Activated naive CD4-positive, alpha-beta T cell treated with anti-CD3 and anti-CD28 coated beads for 36 hours (primary cell): ENCODE results near the gene LIMA1. TPM values are rescaled to one million over a fixed set of nuclear protein-coding genes. Genes with fewer than 3 reads are reported as not detected.
"Not testable (repeated sequence)": the region's sequence is repeated elsewhere in the genome, so short reads cannot be mapped to it uniquely, and the experiment has no call there.

ENCODE experiments used
- CTCF ChIA-PET: fragments of 350-600 bp; sonication (Branson Sonifier 250); formaldehyde crosslinking; loops from one replicate; lab custom pipeline; 2021; ENCODE audit warnings: antibody characterized with exemption; lab: Charles Lee
- DNase-seq: peaks from one replicate; pipeline ENCODE4 v3.0.0-alpha.2; 2020
- H3K27ac Mint-ChIP-seq: one replicate; pipeline ENCODE4 v1.8.0; 2021; ENCODE audit warnings: mild to moderate bottlenecking, mixed read lengths
- H3K27me3 Mint-ChIP-seq: one replicate; pipeline ENCODE4 v1.8.0; 2021; ENCODE audit warnings: low read depth, mixed read lengths
- H3K36me3 Mint-ChIP-seq: one replicate; pipeline ENCODE4 v1.8.0; 2021; ENCODE audit warnings: low read depth, mixed read lengths
- H3K4me1 Mint-ChIP-seq: one replicate; pipeline ENCODE4 v1.8.0; 2021; ENCODE audit warnings: low read depth, mixed read lengths
- H3K4me3 Mint-ChIP-seq: one replicate; pipeline ENCODE4 v1.8.0; 2021; ENCODE audit warnings: mild to moderate bottlenecking, moderate library complexity, mixed read lengths
- H3K9me3 Mint-ChIP-seq: one replicate; pipeline ENCODE4 v1.8.0; 2021; ENCODE audit warnings: mixed read lengths
- intact Hi-C: fragments of 100-400 bp; cut with micrococcal nuclease; formaldehyde crosslinking; loops from one replicate; pipeline ENCODE4 v1.15.1; 2023
- total RNA-seq, 2 experiments: library from RNA; stranded (reverse); gene quantifications; one replicate each; pipeline ENCODE4 v1.2.3, GENCODE V29; 2021

The LIMA1 gene
- total RNA-seq, 2 experiments from 2014 or later: 15.9 to 16.5 TPM

GRCh38 chr12:50174971-50175715, 108.2 kb downstream of the LIMA1 start:
- H3K4me1 Mint-ChIP-seq: no peaks in the 10 kb centered on the region
- no peaks in the 10 kb centered on the region for H3K27me3 Mint-ChIP-seq
- no peaks in the 10 kb centered on the region for H3K36me3 Mint-ChIP-seq
- CTCF ChIA-PET: interaction anchor here (0.6 to 4.4 kb wide), 34 partner anchors 11 to 550 kb away, joined by 3 to 47 read pairs (median 4); partner anchors contain the start of genes COX14 and SMARCD1
- DNase-seq: no peak
- no peak overlapping the region for H3K4me3 Mint-ChIP-seq
- intact Hi-C loops: loop anchor here (1.0 to 2.0 kb wide), 5 partner anchors 43 to 140 kb away; no protein-coding TSS in a partner anchor
- no peaks in the 10 kb centered on the region for H3K9me3 Mint-ChIP-seq
- H3K27ac Mint-ChIP-seq: no peak overlapping the region

DNA sequence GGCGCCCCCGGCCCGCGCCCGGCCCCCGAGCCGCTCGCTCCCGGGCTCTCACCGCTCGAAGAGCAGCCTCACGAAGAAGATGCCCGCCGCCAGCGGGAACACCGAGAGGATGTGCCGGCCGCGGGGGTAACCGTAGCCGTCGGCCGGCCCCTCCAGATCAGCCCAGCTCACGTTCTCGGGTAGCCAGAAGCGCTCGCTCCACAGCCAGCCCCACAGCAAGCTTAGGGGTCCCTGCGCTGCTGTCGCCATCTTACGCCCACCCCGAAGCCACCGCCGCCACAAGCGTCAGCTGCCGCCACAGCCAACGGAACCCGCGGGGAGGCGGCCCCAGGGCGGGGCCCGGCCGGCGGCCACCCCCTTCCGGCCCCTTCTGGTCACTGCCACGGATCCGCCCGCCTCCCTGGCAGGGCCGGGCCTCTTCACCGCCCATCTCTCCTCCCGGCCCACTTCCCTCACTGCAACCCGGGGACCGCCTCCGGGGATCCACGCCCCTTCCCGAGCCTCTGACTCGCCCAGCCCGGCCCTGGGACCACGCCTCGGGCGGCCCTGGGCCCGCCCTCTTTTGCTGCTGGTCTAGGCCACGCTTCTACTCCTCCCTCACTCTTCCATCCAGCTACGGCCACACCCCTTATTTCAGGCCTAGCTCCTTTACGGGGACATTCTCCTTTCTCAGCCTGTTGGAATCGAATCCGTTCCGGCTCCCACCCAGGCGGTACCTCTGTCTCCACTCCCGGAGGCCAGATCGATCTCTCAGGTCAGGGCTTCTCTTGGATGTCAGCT, 116.1 kb downstream of the LIMA1 start, which contains the start of gene CERS5:
TSS of gene CERS5 (minus strand) at position 321 of the 780 bp plus-strand sequence. CDS start at position 249, 72 bp downstream.
- Mint-ChIP-seq H3K27ac (peak within 1 kb of the TSS; percentile 91), H3K4me3 (peak within 1 kb of the TSS; percentile 92), H3K4me1 (peaks cover 33% of the 10 kb centered on the region), H3K27me3 (no peaks in the 10 kb centered on the region), H3K9me3 (no peaks in the 10 kb centered on the region), H3K36me3 (peaks cover 2% of the 10 kb centered on the region)
- CTCF ChIA-PET: interaction anchor here (0.6 to 2.8 kb wide), 14 partner anchors 10 to 200 kb away, joined by 3 to 21 read pairs (median 4); partner anchors contain the start of genes COX14 and SMARCD1
- DNase-seq: peak; percentile 98
- intact Hi-C loops: loop anchor here (1.0 to 2.0 kb wide), 7 partner anchors 53 to 339 kb away; partner anchors contain the start of genes COX14, NCKAP5L, RACGAP1 and SMARCD1

DNA sequence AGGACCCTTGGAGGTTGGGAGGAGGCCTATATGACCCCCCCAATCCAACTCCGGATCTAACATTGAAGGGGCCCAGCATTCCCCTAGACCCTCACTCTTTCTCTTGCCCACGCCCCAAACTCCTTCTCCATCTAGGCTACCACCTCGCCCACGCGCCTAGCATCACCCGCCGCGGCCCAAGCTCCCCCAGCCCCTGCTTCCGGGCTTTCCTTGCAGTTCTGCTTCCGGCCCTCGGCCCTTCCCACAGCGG, 116.6 kb downstream of the LIMA1 start:
- Mint-ChIP-seq H3K9me3 (no peaks in the 10 kb centered on the region), H3K36me3 (peaks cover 2% of the 10 kb centered on the region), H3K27ac (peak overlapping the region; percentile 91), H3K4me1 (peaks cover 35% of the 10 kb centered on the region), H3K27me3 (no peaks in the 10 kb centered on the region), H3K4me3 (peak overlapping the region; percentile 92)
- peak; percentile 79 for DNase-seq
- CTCF ChIA-PET: interaction anchor here (0.8 to 2.8 kb wide), 9 partner anchors 32 to 199 kb away, joined by 3 to 21 read pairs (median 7); partner anchors contain the start of genes COX14 and SMARCD1
- intact Hi-C loops: loop anchor here (1.0 to 2.0 kb wide), 7 partner anchors 54 to 338 kb away; partner anchors contain the start of genes COX14, NCKAP5L, RACGAP1 and SMARCD1

GRCh38 chr12:50164963-50165362, 118.4 kb downstream of the LIMA1 start:
- peaks cover 45% of the 10 kb centered on the region for H3K4me1 Mint-ChIP-seq
- peaks cover 2% of the 10 kb centered on the region for H3K36me3 Mint-ChIP-seq
- no peak overlapping the region for H3K27ac Mint-ChIP-seq
- H3K9me3 Mint-ChIP-seq: no peaks in the 10 kb centered on the region
- no peaks in the 10 kb centered on the region for H3K27me3 Mint-ChIP-seq
- DNase-seq: no peak
- intact Hi-C loops: no loop called here
- CTCF ChIA-PET: no interaction called here
- peak overlapping the region; percentile 17 for H3K4me3 Mint-ChIP-seq

DNA sequence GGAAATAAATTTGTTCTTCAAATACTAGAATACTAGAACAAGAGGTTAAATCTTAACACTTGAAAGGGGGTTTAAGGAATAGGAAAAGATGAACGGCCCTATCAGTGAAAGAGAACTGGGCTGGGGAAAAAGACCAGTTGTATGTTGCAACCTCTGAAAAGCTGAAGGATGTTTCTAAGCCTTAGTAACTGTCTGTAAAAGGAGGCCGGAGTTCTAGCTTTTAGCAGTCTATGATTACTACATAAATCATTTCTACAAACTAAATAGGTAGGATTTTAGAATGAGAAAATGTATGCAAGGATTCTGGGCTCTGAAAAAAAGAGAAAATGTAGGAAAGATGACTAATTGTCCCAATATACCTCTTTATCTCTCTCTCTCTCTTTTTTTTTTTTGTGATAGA, 121.1 kb downstream of the LIMA1 start:
- Mint-ChIP-seq H3K4me3 (no peak overlapping the region), H3K9me3 (no peaks in the 10 kb centered on the region), H3K27me3 (no peaks in the 10 kb centered on the region), H3K27ac (no peak overlapping the region), H3K36me3 (peaks cover 4% of the 10 kb centered on the region), H3K4me1 (peaks cover 51% of the 10 kb centered on the region)
- intact Hi-C loops: no loop called here
- no peak for DNase-seq
- CTCF ChIA-PET: interaction anchor here (0.5 to 2.4 kb wide), 4 partner anchors 13 to 376 kb away, joined by 3 to 9 read pairs (median 3); no protein-coding TSS in a partner anchor

DNA sequence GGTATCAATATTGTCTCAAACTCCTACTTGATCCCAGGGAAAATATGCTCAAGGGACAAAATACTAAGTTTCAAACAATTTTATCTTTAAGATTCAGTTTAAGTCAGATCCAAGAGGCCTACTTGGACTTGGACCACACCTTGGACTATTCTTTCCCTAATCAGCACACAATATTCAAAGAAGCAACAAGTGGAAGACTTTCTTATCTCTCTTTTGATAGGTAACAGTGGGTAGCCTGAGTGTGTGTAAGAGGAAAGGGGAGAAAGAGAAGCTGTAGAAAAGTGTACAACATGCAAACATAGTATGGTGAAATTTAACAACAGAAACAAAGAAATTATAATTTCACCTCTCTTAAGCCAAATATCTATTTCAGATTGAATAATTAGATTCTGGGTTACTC, 122.7 kb downstream of the LIMA1 start:
- no peak for DNase-seq
- Mint-ChIP-seq H3K36me3 (peaks cover 2% of the 10 kb centered on the region), H3K4me3 (no peak overlapping the region), H3K4me1 (peaks cover 44% of the 10 kb centered on the region), H3K27ac (no peak overlapping the region), H3K9me3 (no peaks in the 10 kb centered on the region), H3K27me3 (no peaks in the 10 kb centered on the region)
- intact Hi-C loops: no loop called here
- CTCF ChIA-PET: interaction anchor here (0.6 to 1.4 kb wide), 2 partner anchors 12 to 26 kb away, joined by 3 read pairs; no protein-coding TSS in a partner anchor

DNA sequence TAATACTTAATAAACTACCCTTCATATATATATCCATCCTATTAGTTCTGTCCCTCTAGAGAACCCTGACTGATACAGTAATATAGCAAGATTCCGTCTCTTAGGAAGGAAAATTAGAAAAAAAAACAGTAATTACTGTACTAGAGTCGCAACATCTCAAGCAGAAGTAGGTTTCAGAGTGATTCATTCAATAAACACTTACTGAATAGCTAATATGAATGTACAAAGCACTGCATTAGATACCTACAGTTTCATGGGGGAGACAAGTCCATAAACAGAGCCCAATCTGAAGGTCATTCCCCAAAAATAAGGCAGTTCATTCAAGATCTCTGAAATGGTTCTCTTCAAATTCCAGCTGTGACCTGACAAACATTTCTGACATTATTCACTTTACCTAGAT, 126.1 kb downstream of the LIMA1 start:
- CTCF ChIA-PET: interaction anchor here (1.3 to 1.9 kb wide), 3 partner anchors 19 to 46 kb away, joined by 7 to 13 read pairs (median 7); partner anchors contain the start of gene COX14
- no peak overlapping the region for H3K27ac Mint-ChIP-seq
- H3K4me3 Mint-ChIP-seq: no peak overlapping the region
- intact Hi-C loops: no loop called here
- no peak for DNase-seq
- H3K4me1 Mint-ChIP-seq: peaks cover 26% of the 10 kb centered on the region
- no peaks in the 10 kb centered on the region for H3K27me3 Mint-ChIP-seq
- H3K36me3 Mint-ChIP-seq: peaks cover 2% of the 10 kb centered on the region
- no peaks in the 10 kb centered on the region for H3K9me3 Mint-ChIP-seq

DNA sequence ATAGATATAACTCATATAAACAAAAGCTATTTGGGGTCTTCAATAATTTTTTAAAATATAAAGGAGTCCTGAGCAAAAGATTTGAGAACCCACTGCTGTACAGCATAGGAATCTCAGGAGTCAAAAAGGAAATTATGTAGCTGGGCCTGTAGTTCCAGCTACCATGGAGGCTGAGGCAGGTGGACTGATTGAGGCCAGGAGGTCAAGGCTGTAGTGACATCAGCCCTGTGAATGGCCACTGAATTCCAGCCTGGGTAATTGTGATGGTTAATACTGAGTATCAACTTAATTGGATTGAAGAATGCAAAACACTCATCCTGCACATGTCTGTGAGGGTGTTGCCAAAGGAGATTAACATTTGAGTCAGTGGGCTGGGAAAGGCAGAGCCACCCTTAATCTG, 126.7 kb downstream of the LIMA1 start:
- Mint-ChIP-seq H3K27ac (no peak overlapping the region), H3K27me3 (no peaks in the 10 kb centered on the region), H3K36me3 (peaks cover 2% of the 10 kb centered on the region), H3K4me1 (peaks cover 26% of the 10 kb centered on the region), H3K4me3 (no peak overlapping the region), H3K9me3 (no peaks in the 10 kb centered on the region)
- CTCF ChIA-PET: interaction anchor here (1.3 to 1.9 kb wide), 4 partner anchors 20 to 86 kb away, joined by 3 to 13 read pairs (median 7); partner anchors contain the start of gene COX14
- intact Hi-C loops: no loop called here
- no peak for DNase-seq

DNA sequence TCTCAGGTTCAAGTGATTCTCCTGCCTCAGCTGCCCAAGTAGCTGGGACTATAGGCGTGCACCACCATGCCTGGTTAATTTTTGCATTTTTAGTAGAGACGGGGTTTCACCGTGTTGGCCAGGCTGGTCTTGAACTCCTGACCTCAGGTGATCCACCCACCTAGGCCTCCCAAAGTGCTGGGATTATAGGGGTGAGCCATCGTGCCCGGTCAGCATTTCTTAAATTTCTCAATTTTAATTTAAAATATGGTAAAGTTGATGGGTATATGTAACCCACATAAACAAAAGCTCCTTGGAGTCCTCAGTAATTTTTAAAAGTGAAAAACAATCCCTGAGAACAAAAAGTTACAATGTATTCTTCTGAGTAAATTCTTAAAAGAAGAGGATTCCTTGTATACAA, 128.4 kb downstream of the LIMA1 start:
- intact Hi-C loops: not testable (repeated sequence)

DNA sequence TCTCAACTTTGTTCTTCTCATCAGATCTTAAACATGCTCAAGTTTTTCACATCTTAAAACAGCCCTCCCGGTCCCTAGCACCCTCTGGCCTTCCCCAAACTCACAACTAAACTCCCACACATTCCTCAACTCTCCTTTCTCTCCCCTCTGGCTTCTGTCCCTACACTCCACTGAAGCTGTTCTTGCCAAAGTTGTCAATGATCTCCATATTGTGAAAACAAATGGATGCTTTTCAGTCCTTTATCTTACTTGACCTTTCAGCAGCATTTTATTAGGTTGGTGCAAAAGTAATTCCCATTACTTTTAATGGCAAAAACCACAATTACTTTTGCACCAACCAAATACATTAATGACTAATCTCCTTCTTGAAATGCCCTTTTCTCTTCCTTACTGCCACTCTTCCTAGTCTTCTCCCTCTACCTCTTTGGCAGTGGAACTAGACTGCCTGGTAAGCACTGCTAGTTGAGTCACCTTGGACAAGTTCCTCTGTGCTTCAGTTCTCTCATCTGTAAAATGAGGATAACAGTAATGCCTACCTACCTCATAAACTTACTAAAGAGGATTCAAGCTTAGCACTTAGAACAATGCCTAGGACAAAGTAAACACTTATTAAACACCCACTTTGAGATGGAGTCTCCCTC, 132.2 kb downstream of the LIMA1 start:
- no peak overlapping the region for H3K4me3 Mint-ChIP-seq
- H3K36me3 Mint-ChIP-seq: no peaks in the 10 kb centered on the region
- H3K27ac Mint-ChIP-seq: no peak overlapping the region
- H3K4me1 Mint-ChIP-seq: peaks cover 23% of the 10 kb centered on the region
- CTCF ChIA-PET: interaction anchor here (0.7 kb wide), 1 partner anchor 26 kb away, joined by 3 read pairs; no protein-coding TSS in a partner anchor
- intact Hi-C loops: no loop called here
- no peak for DNase-seq
- H3K27me3 Mint-ChIP-seq: no peaks in the 10 kb centered on the region
- H3K9me3 Mint-ChIP-seq: no peaks in the 10 kb centered on the region

More for the DNA sequence above, 128.4 kb downstream of the LIMA1 start:
- DNase-seq, H3K9me3 Mint-ChIP-seq, H3K4me3 Mint-ChIP-seq, H3K36me3 Mint-ChIP-seq, H3K27me3 Mint-ChIP-seq, H3K27ac Mint-ChIP-seq: not testable (repeated sequence)
- CTCF ChIA-PET: interaction anchor here (0.8 to 1.7 kb wide), 2 partner anchors 44 to 99 kb away, joined by 4 to 5 read pairs; no protein-coding TSS in a partner anchor
- H3K4me1 Mint-ChIP-seq: peaks cover 29% of the 10 kb centered on the region

DNA sequence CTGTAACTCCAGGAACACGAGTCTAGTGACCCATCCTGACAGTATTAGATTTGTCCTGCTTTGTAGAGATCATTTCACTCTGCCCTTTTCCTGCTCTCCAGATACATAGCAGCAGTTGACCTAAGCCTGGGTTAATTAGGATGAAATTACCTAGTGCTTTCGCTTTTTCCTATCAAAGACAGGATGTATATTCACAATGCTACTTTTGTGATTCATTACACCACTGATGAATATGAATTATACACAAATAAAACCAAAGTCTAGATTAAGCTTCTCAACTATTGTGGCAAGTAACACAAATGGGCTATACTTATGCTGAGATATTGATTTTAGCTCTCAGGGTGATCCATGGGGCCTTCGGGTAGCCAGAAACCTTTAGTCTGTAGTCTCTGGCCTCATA, 134.0 kb downstream of the LIMA1 start:
- H3K4me1 Mint-ChIP-seq: peaks cover 23% of the 10 kb centered on the region
- H3K36me3 Mint-ChIP-seq: no peaks in the 10 kb centered on the region
- CTCF ChIA-PET: interaction anchor here (0.6 to 1.6 kb wide), 7 partner anchors 12 to 63 kb away, joined by 3 to 8 read pairs (median 3); partner anchors contain the start of gene COX14
- intact Hi-C loops: no loop called here
- no peak overlapping the region for H3K4me3 Mint-ChIP-seq
- H3K27ac Mint-ChIP-seq: peak overlapping the region; percentile 39
- H3K9me3 Mint-ChIP-seq: no peaks in the 10 kb centered on the region
- no peaks in the 10 kb centered on the region for H3K27me3 Mint-ChIP-seq
- DNase-seq: no peak
